K562 (cell line): Measurements from ENCODE around the gene PCID2. TPM values are rescaled to one million over a fixed set of nuclear protein-coding genes. Genes with fewer than 3 reads are reported as not detected.

ENCODE experiments used
- ATAC-seq: fragments of 200-7000 bp; cut with Tn5 transposase; 3 replicates; pipeline ENCODE4 v1.9.1; 2020; ENCODE audit warnings: moderate library complexity
- BruUV-seq: library from RNA; stranded (reverse); fragments of 400-500 nt; replicated peaks from 2 replicates; lab custom pipeline; 2021; lab: Mats Ljungman, UMichigan
- CTCF ChIA-PET: fragments of 300-600 bp; formaldehyde crosslinking; extraction: SDS; loops from one replicate; lab custom pipeline; 2021; ENCODE audit warnings: low intra/inter-chr PET ratio; lab: Yijun Ruan, JAX
- POLR2A ChIA-PET: fragments of 300-600, 350-650 bp; sonication (Branson Sonifier 250); formaldehyde crosslinking; extraction: SDS; loops from one replicate; lab custom pipeline; 2021; ENCODE audit warnings: antibody characterized with exemption, inconsistent platforms; lab: Yijun Ruan, JAX
- DNase-seq, 4 experiments: peaks; one replicate each; pipeline versions ENCODE4 v3.0.0 to v3.0.0-alpha.2; 2011 to 2018; ENCODE audit warnings: low spot score in 3 of 4, mixed read lengths in 3 of 4; ENCODE audit errors: extremely low read depth in 1 of 4
- FAIRE-seq: peaks from 2 replicates; lab custom pipeline; 2011; peaks lifted over from hg19 to GRCh38; lab: Jason Lieb, UNC
- H2AFZ ChIP-seq: 2 replicates; pipeline ENCODE4 v1.6.0; 2011; ENCODE audit warnings: low read depth, low read length, control low read depth, inconsistent platforms
- H3K27ac ChIP-seq: fragments of 200-600 bp; 3 replicates; pipeline ENCODE4 v1.8.0; 2011; ENCODE audit warnings: low read depth, mild to moderate bottlenecking, control low read depth, inconsistent platforms, low read length, moderate library complexity, mixed read lengths; ENCODE audit errors: extremely low read depth
- H3K27me3 ChIP-seq, 2 experiments: fragments of 300-600 bp in 1 of 2; 2 replicates in 1 of 2; 3 replicates in 1 of 2; pipeline versions ENCODE4 v1.6.0 to v1.8.0; 2011; ENCODE audit warnings: inconsistent platforms in 2 of 2, low read length in 2 of 2, mild to moderate bottlenecking in 1 of 2, mixed read lengths in 1 of 2, moderate library complexity in 1 of 2; ENCODE audit not compliant: control insufficient read depth in 2 of 2, insufficient read depth in 2 of 2
- H3K36me3 ChIP-seq: fragments of 300-600 bp; 3 replicates; pipeline ENCODE4 v1.8.0; 2011; ENCODE audit warnings: mild to moderate bottlenecking, low read length, inconsistent platforms; ENCODE audit not compliant: control insufficient read depth, insufficient read depth
- H3K4me1 ChIP-seq, 2 experiments: fragments of 200-600 bp in 1 of 2; replicated peaks in 1 of 2; 2 replicates in 1 of 2; 3 replicates in 1 of 2; pipeline versions ENCODE4 v1.5.1 to v1.8.0; 2011; ENCODE audit warnings: inconsistent platforms in 2 of 2, low read length in 2 of 2, mild to moderate bottlenecking in 1 of 2, mixed read lengths in 1 of 2, moderate library complexity in 1 of 2; ENCODE audit not compliant: control insufficient read depth in 2 of 2, insufficient read depth in 2 of 2
- H3K4me2 ChIP-seq: 2 replicates; pipeline ENCODE4 v1.6.1; 2011; ENCODE audit warnings: low read length, control low read depth, inconsistent platforms, mixed read lengths; ENCODE audit not compliant: insufficient read depth
- H3K4me3 ChIP-seq: fragments of 200-600 bp; sonication (generic), shearing (Covaris generic); 2 replicates; pipeline ENCODE4 v1.5.1; 2016; ENCODE audit warnings: control low read depth, inconsistent platforms
- H3K79me2 ChIP-seq: fragments of 200-600 bp; 3 replicates; pipeline ENCODE4 v1.8.0; 2011; ENCODE audit warnings: low read length, inconsistent platforms; ENCODE audit not compliant: control insufficient read depth, insufficient read depth
- H3K9ac ChIP-seq, 2 experiments: 2 replicates each; pipeline versions ENCODE4 v1.6.0 to v1.6.1; 2011; ENCODE audit warnings: low read depth in 2 of 2, low read length in 2 of 2, control low read depth in 1 of 2, inconsistent platforms in 1 of 2, mild to moderate bottlenecking in 1 of 2, mixed read lengths in 1 of 2; ENCODE audit not compliant: insufficient read depth in 1 of 2
- H3K9me1 ChIP-seq: one replicate; pipeline ENCODE4 v1.6.0; 2011; ENCODE audit warnings: inconsistent platforms, mild to moderate bottlenecking, low read length, moderate library complexity; ENCODE audit not compliant: control insufficient read depth, insufficient read depth
- H3K9me3 ChIP-seq: replicated peaks from 2 replicates; pipeline ENCODE4 v1.5.1; 2011; ENCODE audit warnings: low read depth, low read length, inconsistent platforms; ENCODE audit not compliant: control insufficient read depth, insufficient read depth
- H4K20me1 ChIP-seq: replicated peaks from 2 replicates; pipeline ENCODE4 v1.6.1; 2011; ENCODE audit warnings: low read length, inconsistent platforms, mixed read lengths; ENCODE audit not compliant: control insufficient read depth, insufficient read depth
- DPF2 ChIP-seq: fragments of 450-650 bp; IDR thresholded peaks from 2 replicates; pipeline ENCODE4 v1.6.1; 2016
- EP300 ChIP-seq: IDR thresholded peaks from 2 replicates; pipeline ENCODE4 v1.6.1; 2012; ENCODE audit warnings: low read length, improper control_type of control experiment
- HES1 ChIP-seq: fragments of 450-650 bp; IDR thresholded peaks from 2 replicates; pipeline ENCODE4 v1.6.1; 2016; ENCODE audit warnings: low read depth, mild to moderate bottlenecking, moderate library complexity
- HOXB6 ChIP-seq: fragments of 250-450 bp; sonication (Bioruptor Pico); IDR thresholded peaks from 2 replicates; pipeline ENCODE4 v1.5.1; 2022; ENCODE audit warnings: mild to moderate bottlenecking, borderline replicate concordance
- JUND ChIP-seq, 2 experiments: IDR thresholded peaks; 2 replicates in 1 of 2; 3 replicates in 1 of 2; pipeline ENCODE4 v1.6.1; 2011; ENCODE audit warnings: borderline replicate concordance in 2 of 2, low read depth in 2 of 2, low read length in 2 of 2, improper control_type of control experiment in 1 of 2, missing biosample characterization in 1 of 2, missing genetic modification characterization in 1 of 2, missing genetic modification reagents in 1 of 2
- MAX ChIP-seq: sonication (generic); formaldehyde crosslinking; IDR thresholded peaks from 2 replicates; pipeline ENCODE4 v1.9.0; 2022; ENCODE audit warnings: mild to moderate bottlenecking, missing genetic modification reagents
- MXI1 ChIP-seq: IDR thresholded peaks from 2 replicates; pipeline ENCODE4 v1.6.1; 2011; ENCODE audit warnings: low read depth, mild to moderate bottlenecking, improper control_type of control experiment, low read length
- NFE2 ChIP-seq: IDR thresholded peaks from 2 replicates; pipeline ENCODE4 v1.6.1; 2014; ENCODE audit warnings: antibody characterized with exemption, low read depth
- NR2C2 ChIP-seq, 2 experiments: fragments of 200-800 bp in 1 of 2; sonication (Bioruptor generic) in 1 of 2; sonication (generic) in 1 of 2; formaldehyde crosslinking in 1 of 2; IDR thresholded peaks; 2 replicates each; pipeline versions ENCODE4 v1.6.1 to v1.8.0; 2016 to 2022; ENCODE audit warnings: mild to moderate bottlenecking in 1 of 2, missing compliant biosample characterization in 1 of 2, missing genetic modification characterization in 1 of 2, missing genetic modification reagents in 1 of 2
- POLR2G ChIP-seq: fragments of 200-400 bp; formaldehyde crosslinking; IDR thresholded peaks from 2 replicates; pipeline ENCODE4 v1.6.1; 2017; ENCODE audit warnings: low read depth, mild to moderate bottlenecking, antibody characterized with exemption, low read length, moderate library complexity
- SIX5 ChIP-seq, 2 experiments: IDR thresholded peaks; 2 replicates each; pipeline ENCODE4 v1.6.1; 2011; ENCODE audit warnings: low read length in 2 of 2, borderline replicate concordance in 1 of 2, low read depth in 1 of 2, mild to moderate bottlenecking in 1 of 2, moderate library complexity in 1 of 2; ENCODE audit not compliant: insufficient read depth in 1 of 2
- SMAD4 ChIP-seq: fragments of 250-450 bp; sonication (Bioruptor Pico); conservative IDR thresholded peaks from 2 replicates; pipeline ENCODE4 v1.8.0; 2021; ENCODE audit warnings: inconsistent platforms, mild to moderate bottlenecking, moderate library complexity
- STAT5A ChIP-seq: IDR thresholded peaks from 2 replicates; pipeline ENCODE4 v1.6.1; 2012; ENCODE audit warnings: low read length, inconsistent platforms, borderline replicate concordance
- TCF7 ChIP-seq: sonication (generic); IDR thresholded peaks from 2 replicates; pipeline ENCODE4 v1.6.1; 2016; ENCODE audit warnings: antibody characterized with exemption, borderline replicate concordance
- TRIM24 ChIP-seq, 2 experiments: fragments of 450-650 bp; IDR thresholded peaks; 2 replicates each; pipeline ENCODE4 v1.6.1; 2016
- USF1 ChIP-seq: sonication (generic); formaldehyde crosslinking; IDR thresholded peaks from 2 replicates; pipeline ENCODE4 v1.9.0; 2022; ENCODE audit warnings: mild to moderate bottlenecking, missing genetic modification reagents
- ZNF263 ChIP-seq: sonication (generic); formaldehyde crosslinking; IDR thresholded peaks from 2 replicates; pipeline ENCODE4 v1.8.0; 2022; ENCODE audit warnings: mild to moderate bottlenecking, missing genetic modification reagents, borderline replicate concordance
- ZNF3 ChIP-seq: fragments of 250-450 bp; sonication (Bioruptor Pico); IDR thresholded peaks from 2 replicates; pipeline ENCODE4 v1.5.0; 2021; ENCODE audit warnings: mild to moderate bottlenecking, moderate library complexity
- WGBS: fragments of 100-300 bp; shearing (Covaris generic); methylation state at CpG from one replicate; pipeline ENCODE4 v1.1.6; 2016; ENCODE audit warnings: low coverage, mixed read lengths; ENCODE audit not compliant: insufficient coverage; ENCODE audit errors: missing lambda C conversion rate; 5-methylcytosine and 5-hydroxymethylcytosine counted together
- in situ Hi-C: fragments of 300-500 bp; cut with MboI; formaldehyde crosslinking; loops from 4 replicates; pipeline ENCODE4 v1.15.0; 2018; ENCODE audit warnings: inconsistent platforms, mixed read lengths
- intact Hi-C: fragments of 100-400 bp; cut with micrococcal nuclease; formaldehyde crosslinking; loops from 2 replicates; pipeline ENCODE4 v1.14.2; 2022
- polyA plus RNA-seq, 8 experiments: library from polyadenylated mRNA; depleted of rRNA in 4 of 8; stranded (reverse) in 5 of 8; unstranded in 3 of 8; fragments of >200 nt; fragmentation: Nextera tagmentation in 2 of 8; fragmentation: Illumina TruSeq in 1 of 8; extraction: Ambion mirVana in 2 of 8; extraction: Trizol in 1 of 8; gene quantifications; 2 replicates each; pipeline versions ENCODE4 v1.2.1 to v1.2.3, GENCODE V29; 2011 to 2014; ENCODE audit warnings: inconsistent platforms in 1 of 8, missing spikeins in 1 of 8
- total RNA-seq, 7 experiments: library from RNA; depleted of rRNA in 6 of 7; stranded (reverse); fragments of >200 nt in 6 of 7; fragmentation: Illumina TruSeq in 2 of 7; extraction: Trizol in 2 of 7; gene quantifications; 2 replicates each; pipeline versions ENCODE4 v1.2.1 to v1.2.3, GENCODE V29; 2011 to 2021; ENCODE audit warnings: low replicate concordance in 1 of 7

Gene PCID2
- total and polyA plus RNA-seq, 9 of the 15 experiments (the other 6 are each of a cell fraction or from before 2014, with no cell fraction given), result 39.6 to 117 (median 59.6) TPM

GRCh38 chr13:113219256-113219940, 10.9 kb upstream of the PCID2 start:
- ChIA-PET POLR2A (interaction anchor here (0.7 to 2.1 kb wide), 5 partner anchors 9 to 73 kb away, joined by 3 to 11 read pairs (median 3); partner anchors contain the start of genes CUL4A and PCID2), CTCF (no interaction called here)
- H3K4me3 ChIP-seq, result no peak overlapping the region
- peak overlapping the region; percentile 85 for H3K27ac ChIP-seq
- no TSS peak for BruUV-seq
- no peaks in the 10 kb centered on the region for H3K9me3 ChIP-seq
- in situ Hi-C loops (no loop called here), intact Hi-C loops (no loop called here)
- no peaks in the 10 kb centered on the region for H3K27me3 ChIP-seq
- WGBS, result 16% methylated on average over 10 of the region's 14 CpGs
- H3K9me1 ChIP-seq, result peaks cover 11% of the 10 kb centered on the region
- peak; percentile 81 for ATAC-seq
- peaks cover 14% of the 10 kb centered on the region for H4K20me1 ChIP-seq
- peak; percentile 42 to 71 (median 46) for DNase-seq
- peaks cover 65% of the 10 kb centered on the region for H3K36me3 ChIP-seq
- H3K9ac ChIP-seq, result peak overlapping the region; percentile 60 to 83
- H3K4me2 ChIP-seq, result peak overlapping the region; percentile 76
- H3K79me2 ChIP-seq, result peaks cover 97% of the 10 kb centered on the region
- no peak overlapping the region for H2AFZ ChIP-seq
- FAIRE-seq, result peak; percentile 80
- peaks cover 47 to 58% of the 10 kb centered on the region in 2 experiments for H3K4me1 ChIP-seq
- TF ChIP-seq USF1 (CRISPR knock-in tag), result peak; percentile 30; the same call in 1 of the 2 replicates
- no peak for TF ChIP-seq ZNF263
- peak; percentile 21 to 34; a peak in 2 of 4 replicates for TF ChIP-seq TRIM24 (IDR thresholded peaks at IDR 0.05)
- no peak for TF ChIP-seq SIX5 (IDR thresholded peaks at IDR 0.05; ENCODE audit: borderline replicate concordance in 1 of 2, insufficient read depth in 1 of 2, low read depth in 1 of 2, low read length in 2 of 2)
- TF ChIP-seq SMAD4 (CRISPR knock-in tag), result peak; percentile 39; the same call in 1 of the 2 replicates
- 0 out of 2 replicates have a peak, but pooled peaks have one; percentile 24 for TF ChIP-seq POLR2G
- no peak; the same call in 1 of the 2 replicates for TF ChIP-seq STAT5A
- TF ChIP-seq EP300, result peak; percentile 47; the same call in 1 of the 2 replicates
- no peak for TF ChIP-seq TCF7
- TF ChIP-seq MXI1, result peak; percentile 63
- no peak for TF ChIP-seq HES1
- no peak for TF ChIP-seq NFE2
- 0 out of 2 replicates have a peak, but pooled peaks have one; percentile 37 for TF ChIP-seq JUND (IDR thresholded peaks at IDR 0.05; ENCODE audit: borderline replicate concordance, low read depth, low read length)
- no peak for TF ChIP-seq JUND (tag; IDR thresholded peaks at IDR 0.05; ENCODE audit: borderline replicate concordance, low read depth, low read length)
- peak; percentile 13; the same call in 1 of the 2 replicates for TF ChIP-seq DPF2
- peak; percentile 57; the same call in 1 of the 2 replicates for TF ChIP-seq MAX (CRISPR knock-in tag)
- TF ChIP-seq ZNF3 (CRISPR knock-in tag), result no peak
- TF ChIP-seq HOXB6 (CRISPR knock-in tag), result no peak
- no peak for TF ChIP-seq NR2C2 (CRISPR knock-in tag; IDR thresholded peaks at IDR 0.05)
- TF ChIP-seq NR2C2 (tag; IDR thresholded peaks at IDR 0.05), result 0 out of 2 replicates have a peak, but pooled peaks have one; percentile 34
